HFFc6 (cell line): Measurements from ENCODE around the gene RNU6-9. TPM values are rescaled to one million over a fixed set of nuclear protein-coding genes. Genes with fewer than 3 reads are reported as not detected.
"Not testable (repeated sequence)": the region's sequence is repeated elsewhere in the genome, so short reads cannot be mapped to it uniquely, and the experiment has no call there.

Source experiments
- DNase-seq: peaks from one replicate; pipeline ENCODE4 v3.0.0-alpha.2; 2018
- H3K27ac Mint-ChIP-seq: 2 replicates; pipeline ENCODE4 v1.8.0; 2020; ENCODE audit warnings: mild to moderate bottlenecking, mixed read lengths
- H3K27me3 Mint-ChIP-seq: 2 replicates; pipeline ENCODE4 v1.8.0; 2021; ENCODE audit warnings: mild to moderate bottlenecking, moderate library complexity, mixed read lengths; ENCODE audit not compliant: insufficient read depth
- H3K36me3 Mint-ChIP-seq: 2 replicates; pipeline ENCODE4 v1.8.0; 2021; ENCODE audit warnings: low read depth, mixed read lengths
- H3K4me1 Mint-ChIP-seq: 2 replicates; pipeline ENCODE4 v1.8.0; 2020; ENCODE audit warnings: low read depth, mixed read lengths
- H3K4me3 Mint-ChIP-seq: 2 replicates; pipeline ENCODE4 v1.8.0; 2020; ENCODE audit warnings: mild to moderate bottlenecking, moderate library complexity, mixed read lengths
- H3K9me3 Mint-ChIP-seq: 2 replicates; pipeline ENCODE4 v1.8.0; 2020; ENCODE audit warnings: mild to moderate bottlenecking, mixed read lengths
- total RNA-seq, 6 experiments: library from RNA; stranded (reverse); fragmentation: NEBNext Ultra II Directional; extraction: Animal tissue kit (Norgen Biotek cat#: 25700); gene quantifications; 2 replicates in 1 of 6; 3 replicates in 5 of 6; pipeline ENCODE4 v1.2.3, GENCODE V29; 2021
- TF ChIP-seq, protein P1 (sequence below): fragments of 200-600 bp; sonication (generic); IDR thresholded peaks from 2 replicates; pipeline ENCODE4 v1.5.0; 2021; ENCODE audit warnings: antibody characterized with exemption, mild to moderate bottlenecking

Gene RNU6-9
- total RNA-seq, 6 experiments from 2014 or later: not detected

DNA sequence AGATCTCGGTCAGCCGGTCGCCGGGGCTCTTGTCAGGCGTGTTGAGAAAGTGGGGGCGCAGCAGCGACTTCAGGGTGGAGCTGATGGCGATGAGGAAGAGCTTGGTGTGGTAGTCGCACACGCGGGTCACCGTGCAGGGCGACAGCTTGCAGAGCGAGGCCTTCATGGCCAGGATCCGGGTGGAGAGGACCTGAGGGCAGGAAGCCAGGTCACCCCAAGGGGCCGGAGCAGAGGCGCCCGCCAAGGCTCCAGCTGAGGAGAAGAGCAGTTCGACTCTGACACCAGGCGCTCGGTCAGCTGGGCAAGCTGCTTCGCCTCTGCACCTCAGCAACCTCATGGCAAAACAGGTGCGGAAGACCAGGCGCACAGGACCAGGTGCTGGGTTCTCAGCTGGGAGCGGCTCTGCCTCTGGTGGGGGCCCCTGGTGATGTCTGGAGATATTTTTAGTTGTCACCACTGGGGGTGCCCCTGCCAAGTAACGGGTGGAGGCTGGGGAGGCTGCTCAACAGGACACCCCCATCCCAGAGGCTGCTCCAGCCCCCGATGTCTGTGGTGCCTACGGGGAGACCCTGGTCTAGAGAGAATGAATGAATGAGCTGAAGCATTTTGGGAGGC lies 17.9 kb upstream of the RNU6-9 start:
- Mint-ChIP-seq H3K4me1 (peaks cover 1% of the 10 kb centered on the region), H3K27me3 (peaks cover 4% of the 10 kb centered on the region), H3K4me3 (no peak overlapping the region), H3K27ac (no peak overlapping the region), H3K9me3 (no peaks in the 10 kb centered on the region), H3K36me3 (peaks cover 7% of the 10 kb centered on the region; the same call in 1 of the 2 replicates)
- TF ChIP-seq, protein P1, sequence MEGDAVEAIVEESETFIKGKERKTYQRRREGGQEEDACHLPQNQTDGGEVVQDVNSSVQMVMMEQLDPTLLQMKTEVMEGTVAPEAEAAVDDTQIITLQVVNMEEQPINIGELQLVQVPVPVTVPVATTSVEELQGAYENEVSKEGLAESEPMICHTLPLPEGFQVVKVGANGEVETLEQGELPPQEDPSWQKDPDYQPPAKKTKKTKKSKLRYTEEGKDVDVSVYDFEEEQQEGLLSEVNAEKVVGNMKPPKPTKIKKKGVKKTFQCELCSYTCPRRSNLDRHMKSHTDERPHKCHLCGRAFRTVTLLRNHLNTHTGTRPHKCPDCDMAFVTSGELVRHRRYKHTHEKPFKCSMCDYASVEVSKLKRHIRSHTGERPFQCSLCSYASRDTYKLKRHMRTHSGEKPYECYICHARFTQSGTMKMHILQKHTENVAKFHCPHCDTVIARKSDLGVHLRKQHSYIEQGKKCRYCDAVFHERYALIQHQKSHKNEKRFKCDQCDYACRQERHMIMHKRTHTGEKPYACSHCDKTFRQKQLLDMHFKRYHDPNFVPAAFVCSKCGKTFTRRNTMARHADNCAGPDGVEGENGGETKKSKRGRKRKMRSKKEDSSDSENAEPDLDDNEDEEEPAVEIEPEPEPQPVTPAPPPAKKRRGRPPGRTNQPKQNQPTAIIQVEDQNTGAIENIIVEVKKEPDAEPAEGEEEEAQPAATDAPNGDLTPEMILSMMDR: no peak
- DNase-seq: no peak

GRCh38 chr19:876089-876488 lies 17.2 kb upstream of the RNU6-9 start:
- H3K4me1 Mint-ChIP-seq: no peaks in the 10 kb centered on the region
- H3K4me3 Mint-ChIP-seq: no peak overlapping the region
- H3K27ac Mint-ChIP-seq: no peak overlapping the region
- H3K27me3 Mint-ChIP-seq: peaks cover 4% of the 10 kb centered on the region; the same call in 1 of the 2 replicates
- H3K9me3 Mint-ChIP-seq: no peaks in the 10 kb centered on the region
- TF ChIP-seq, protein P1: no peak
- DNase-seq: no peak
- H3K36me3 Mint-ChIP-seq: peaks cover 10% of the 10 kb centered on the region

DNA sequence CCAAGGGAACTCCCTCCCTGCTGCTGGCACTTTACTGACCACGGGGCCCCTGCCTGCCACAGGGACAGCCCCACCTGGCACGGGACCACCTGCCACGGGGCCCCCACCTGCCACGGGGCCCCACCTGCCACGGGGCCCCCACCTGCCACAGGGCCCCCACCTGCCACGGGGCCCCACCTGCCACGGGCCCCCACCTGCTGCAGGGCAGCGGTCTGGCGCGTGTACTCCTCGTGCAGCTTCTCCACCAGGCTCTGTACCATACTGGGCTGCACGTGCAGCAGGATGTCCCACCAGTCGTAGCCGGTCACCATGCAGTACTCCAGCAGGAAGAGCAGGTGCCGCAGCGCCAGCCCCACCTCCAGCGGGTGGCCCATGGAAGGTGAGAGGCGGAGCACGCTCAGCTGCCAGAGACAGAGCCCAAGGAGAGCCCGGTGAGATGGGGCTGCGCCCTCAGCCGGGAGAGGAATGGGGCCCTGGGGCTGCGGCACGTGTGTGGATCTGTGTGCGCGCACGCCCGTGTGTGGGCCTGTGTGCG lies 16.4 kb upstream of the RNU6-9 start:
- TF ChIP-seq, protein P1: no peak
- Mint-ChIP-seq H3K27ac (no peak overlapping the region), H3K9me3 (no peaks in the 10 kb centered on the region), H3K4me3 (no peak overlapping the region), H3K27me3 (peaks cover 4% of the 10 kb centered on the region; the same call in 1 of the 2 replicates), H3K4me1 (no peaks in the 10 kb centered on the region), H3K36me3 (peaks cover 17% of the 10 kb centered on the region)
- no peak for DNase-seq

- not testable (repeated sequence) for H3K4me1 Mint-ChIP-seq, H3K4me3 Mint-ChIP-seq
- peaks cover 24% of the 10 kb centered on the region for H3K36me3 Mint-ChIP-seq
These were observed 15.2 kb upstream of the RNU6-9 start for GRCh38 chr19:877992-878660.

GRCh38 chr19:878751-879561 lies 14.3 kb upstream of the RNU6-9 start:
- not testable (repeated sequence) for H3K9me3 Mint-ChIP-seq, H3K4me3 Mint-ChIP-seq, H3K4me1 Mint-ChIP-seq, H3K27me3 Mint-ChIP-seq, H3K27ac Mint-ChIP-seq, DNase-seq
- H3K36me3 Mint-ChIP-seq: peaks cover 24% of the 10 kb centered on the region

More at GRCh38 chr19:877992-878660, 15.2 kb upstream of the RNU6-9 start:
- H3K27ac Mint-ChIP-seq, H3K27me3 Mint-ChIP-seq, DNase-seq, H3K9me3 Mint-ChIP-seq: not testable (repeated sequence)

DNA sequence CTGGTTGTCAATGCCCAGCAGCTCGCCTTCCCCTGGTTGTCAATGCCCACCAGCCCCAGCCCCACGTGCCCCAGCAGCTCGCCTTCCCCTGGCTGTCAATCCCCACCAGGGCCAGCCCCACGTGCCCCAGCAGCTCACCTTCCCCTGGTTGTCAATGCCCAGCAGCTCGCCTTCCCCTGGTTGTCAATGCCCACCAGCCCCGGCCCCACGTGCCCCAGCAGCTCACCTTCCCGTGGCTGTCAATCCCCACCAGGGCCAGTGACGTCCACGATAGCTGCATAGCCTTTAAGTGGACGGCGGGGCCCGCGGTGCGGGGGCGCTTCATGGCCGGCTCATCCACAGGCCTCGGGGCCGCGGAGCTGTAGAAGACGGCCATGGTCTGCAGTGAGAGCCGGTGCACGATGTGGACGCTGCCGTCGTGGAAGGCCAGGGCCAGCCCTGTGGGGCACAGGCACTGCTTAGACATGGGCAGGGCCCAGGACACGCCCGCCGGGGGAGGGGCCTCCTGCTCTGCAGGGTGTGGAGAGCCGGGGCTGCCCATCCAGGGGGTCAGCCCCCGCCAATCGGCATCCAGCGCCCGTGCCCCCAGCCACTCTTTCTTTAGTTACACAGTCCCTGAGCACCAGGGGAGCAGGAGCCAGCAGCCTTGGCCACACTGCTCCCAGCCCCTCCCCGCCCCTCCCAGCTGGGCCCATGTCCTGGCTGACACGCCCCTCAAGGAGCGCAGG lies 13.4 kb upstream of the RNU6-9 start:
- H3K4me3 Mint-ChIP-seq: no peak overlapping the region
- H3K9me3 Mint-ChIP-seq: no peaks in the 10 kb centered on the region
- no peak overlapping the region for H3K27ac Mint-ChIP-seq

More for the DNA sequence above, 13.4 kb upstream of the RNU6-9 start:
- peaks cover 24% of the 10 kb centered on the region for H3K36me3 Mint-ChIP-seq
- TF ChIP-seq, protein P1: no peak
- no peak for DNase-seq
- H3K4me1 Mint-ChIP-seq: no peaks in the 10 kb centered on the region
- peaks cover 1% of the 10 kb centered on the region; the same call in 1 of the 2 replicates for H3K27me3 Mint-ChIP-seq
